Measurements from ENCODE around the gene LZTR1.

Gene LZTR1

DNA sequence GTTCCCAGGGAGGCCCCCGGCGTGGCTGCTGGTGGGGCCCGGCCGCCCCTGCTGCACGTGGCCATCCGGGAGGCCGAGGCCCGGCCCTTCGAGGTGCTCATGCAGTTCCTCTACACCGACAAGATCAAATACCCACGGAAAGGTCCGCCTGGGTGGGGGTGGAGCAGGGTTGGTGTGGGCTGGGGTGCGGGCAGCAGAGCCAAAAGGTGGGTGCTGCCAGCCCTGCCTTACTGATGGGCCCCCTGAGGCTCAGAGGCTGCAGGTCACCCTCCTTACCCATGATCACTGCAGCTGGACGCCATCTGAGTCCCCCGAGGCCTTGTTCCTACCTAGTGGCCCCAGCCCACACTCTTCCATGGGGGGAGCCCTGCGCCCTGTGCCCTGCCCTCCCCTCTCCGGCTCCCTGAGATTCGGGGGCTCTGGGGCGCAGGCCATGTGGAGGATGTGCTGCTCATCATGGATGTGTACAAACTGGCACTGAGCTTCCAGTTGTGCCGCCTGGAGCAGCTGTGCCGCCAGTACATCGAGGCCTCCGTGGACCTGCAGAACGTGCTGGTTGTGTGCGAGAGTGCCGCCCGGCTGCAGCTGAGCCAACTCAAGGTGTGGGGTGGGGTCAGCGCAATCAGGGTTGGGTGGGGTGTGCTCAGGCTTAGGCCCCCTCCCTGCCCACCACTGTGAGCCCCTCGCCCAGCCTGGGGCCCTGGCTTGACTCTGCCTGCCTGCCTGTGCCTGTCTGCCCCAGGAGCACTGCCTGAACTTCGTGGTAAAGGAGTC lies 12.2 kb downstream of the LZTR1 start:
- 97% methylated on average over 20 of the region's 30 CpGs for WGBS (ENCODE audit: insufficient coverage)
- CTCF ChIA-PET = no interaction called here
- no peak for DNase-seq
- Histone ChIP-seq H3K4me3 (ENCODE audit: control insufficient read depth in 1 of 7, extremely low read depth in 1 of 7, insufficient read depth in 4 of 7, low read depth in 2 of 7, low read length in 6 of 7) (no peak overlapping the region), H3K9me3 (ENCODE audit: control extremely low read depth in 1 of 5, control insufficient read depth in 4 of 5, insufficient read depth in 2 of 5, low read depth in 1 of 5, low read length in 4 of 5) (no peaks in the 10 kb centered on the region), H3K36me3 (ENCODE audit: control insufficient read depth in 4 of 4, insufficient read depth in 4 of 4, low read length in 3 of 4) (peaks cover 0 to 84% (median 48%) of the 10 kb centered on the region in 4 experiments), H3K4me1 (ENCODE audit: control extremely low read depth in 1 of 4, control insufficient read depth in 4 of 4, insufficient read depth in 4 of 4, low read length in 3 of 4) (peaks cover 0 to 6% (median 2%) of the 10 kb centered on the region in 4 experiments), H3K27ac (ENCODE audit: insufficient read depth in 1 of 2, low read depth in 1 of 2, low read length in 2 of 2, poor library complexity in 1 of 2, severe bottlenecking in 2 of 2) (no peak overlapping the region), H3K27me3 (replicated peaks in 2 of 5; ENCODE audit: control insufficient read depth in 4 of 5, insufficient read depth in 5 of 5, low read length in 4 of 5) (no peaks in the 10 kb centered on the region)
- POLR2A ChIA-PET = no interaction called here

DNA sequence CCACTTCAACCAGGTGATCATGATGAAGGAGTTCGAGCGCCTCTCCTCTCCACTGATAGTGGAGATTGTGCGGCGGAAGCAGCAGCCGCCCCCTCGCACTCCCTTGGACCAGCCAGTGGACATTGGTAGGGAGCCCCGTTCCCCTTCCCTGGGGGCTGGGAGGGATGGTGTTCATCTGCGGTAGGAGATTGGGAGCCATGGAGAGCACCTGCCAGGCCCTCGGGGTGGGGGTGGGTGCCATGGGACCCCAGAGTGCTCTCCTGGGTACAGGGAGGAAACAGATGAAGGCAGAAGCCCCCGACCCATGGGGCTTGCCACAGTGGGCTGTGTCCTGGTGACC lies 12.8 kb downstream of the LZTR1 start:
- Histone ChIP-seq H3K27me3 (replicated peaks in 2 of 5; ENCODE audit: control insufficient read depth in 4 of 5, insufficient read depth in 5 of 5, low read length in 4 of 5) (no peaks in the 10 kb centered on the region), H3K4me3 (ENCODE audit: control insufficient read depth in 1 of 7, extremely low read depth in 1 of 7, insufficient read depth in 4 of 7, low read depth in 2 of 7, low read length in 6 of 7) (no peak overlapping the region), H3K27ac (ENCODE audit: insufficient read depth in 1 of 2, low read depth in 1 of 2, low read length in 2 of 2, poor library complexity in 1 of 2, severe bottlenecking in 2 of 2) (no peak overlapping the region), H3K9me3 (ENCODE audit: control extremely low read depth in 1 of 5, control insufficient read depth in 4 of 5, insufficient read depth in 2 of 5, low read depth in 1 of 5, low read length in 4 of 5) (no peaks in the 10 kb centered on the region), H3K36me3 (ENCODE audit: control insufficient read depth in 4 of 4, insufficient read depth in 4 of 4, low read length in 3 of 4) (peaks cover 2 to 90% (median 53%) of the 10 kb centered on the region in 4 experiments), H3K4me1 (ENCODE audit: control extremely low read depth in 1 of 4, control insufficient read depth in 4 of 4, insufficient read depth in 4 of 4, low read length in 3 of 4) (peaks cover 0 to 3% (median 2%) of the 10 kb centered on the region in 4 experiments)
- 95% methylated on average over 7 of the region's 10 CpGs for WGBS (ENCODE audit: insufficient coverage)
- DNase-seq = no peak
- ChIA-PET POLR2A (no interaction called here), CTCF (no interaction called here)

DNA sequence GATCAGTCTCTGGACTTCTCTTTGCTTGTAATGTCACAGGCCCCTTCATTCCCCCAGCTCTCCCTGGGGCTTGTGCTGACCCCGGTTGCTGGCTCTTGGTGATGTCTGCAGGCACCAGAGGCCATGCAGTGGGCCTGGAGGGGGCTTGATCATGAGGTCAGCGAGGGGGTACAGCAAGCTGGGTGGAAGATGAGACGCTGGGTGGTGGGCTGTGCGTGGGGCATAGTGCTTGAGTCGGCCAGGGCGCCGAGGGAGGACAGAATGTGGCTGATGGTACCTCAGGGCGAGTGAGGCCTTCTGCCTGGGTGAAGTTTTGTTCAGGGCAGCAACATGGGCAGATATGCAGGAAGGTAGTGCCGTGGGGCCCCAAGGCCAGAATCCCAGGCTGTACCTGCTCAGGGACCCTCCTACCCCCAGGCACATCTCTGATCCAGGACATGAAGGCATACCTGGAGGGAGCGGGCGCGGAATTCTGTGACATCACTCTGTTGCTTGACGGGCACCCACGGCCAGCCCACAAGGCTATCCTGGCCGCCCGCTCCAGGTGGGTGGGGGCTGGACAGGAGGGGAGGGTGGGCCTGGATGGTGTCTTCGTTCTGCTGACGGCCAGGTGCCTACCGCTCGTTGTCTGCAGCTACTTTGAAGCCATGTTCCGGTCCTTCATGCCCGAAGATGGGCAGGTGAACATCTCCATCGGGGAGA lies 13.4 kb downstream of the LZTR1 start:
- CTCF ChIA-PET = no interaction called here
- POLR2A ChIA-PET = no interaction called here
- peaks cover 0 to 8% (median 8%) of the 10 kb centered on the region in 4 experiments for H3K4me1 ChIP-seq (ENCODE audit: control extremely low read depth in 1 of 4, control insufficient read depth in 4 of 4, insufficient read depth in 4 of 4, low read length in 3 of 4)
- peaks cover 2 to 91% (median 56%) of the 10 kb centered on the region in 4 experiments for H3K36me3 ChIP-seq (ENCODE audit: control insufficient read depth in 4 of 4, insufficient read depth in 4 of 4, low read length in 3 of 4)
- no peak overlapping the region for H3K4me3 ChIP-seq (ENCODE audit: control insufficient read depth in 1 of 7, extremely low read depth in 1 of 7, insufficient read depth in 4 of 7, low read depth in 2 of 7, low read length in 6 of 7)
- H3K9me3 ChIP-seq (ENCODE audit: control extremely low read depth in 1 of 5, control insufficient read depth in 4 of 5, insufficient read depth in 2 of 5, low read depth in 1 of 5, low read length in 4 of 5) = no peaks in the 10 kb centered on the region
- H3K27ac ChIP-seq (ENCODE audit: insufficient read depth in 1 of 2, low read depth in 1 of 2, low read length in 2 of 2, poor library complexity in 1 of 2, severe bottlenecking in 2 of 2) = no peak overlapping the region
- WGBS (ENCODE audit: insufficient coverage) = 96% methylated on average over 20 of the region's 23 CpGs
- H3K27me3 ChIP-seq (replicated peaks in 2 of 5; ENCODE audit: control insufficient read depth in 4 of 5, insufficient read depth in 5 of 5, low read length in 4 of 5) = no peaks in the 10 kb centered on the region
- DNase-seq = no peak

DNA sequence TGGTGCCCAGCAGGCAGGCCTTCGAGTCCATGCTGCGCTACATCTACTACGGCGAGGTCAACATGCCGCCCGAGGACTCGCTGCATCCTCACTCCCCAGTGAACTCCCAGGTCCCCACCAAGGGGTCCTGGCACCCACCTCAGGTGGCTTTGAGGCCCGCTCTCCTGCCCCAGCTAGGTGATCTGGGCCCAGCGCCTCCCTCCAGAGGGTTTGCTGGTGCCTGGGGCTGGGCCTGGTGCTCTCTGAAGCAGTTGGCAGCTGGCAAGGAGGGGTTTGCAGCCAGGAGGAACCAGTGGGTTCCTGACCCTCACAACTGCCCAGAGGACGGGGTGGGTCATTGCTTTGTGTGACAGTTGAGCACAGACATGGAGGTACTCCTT lies 13.9 kb downstream of the LZTR1 start:
- 100% methylated on average over 8 of the region's 10 CpGs for WGBS (ENCODE audit: insufficient coverage)
- peaks cover 2 to 86% (median 54%) of the 10 kb centered on the region in 4 experiments for H3K36me3 ChIP-seq (ENCODE audit: control insufficient read depth in 4 of 4, insufficient read depth in 4 of 4, low read length in 3 of 4)
- POLR2A ChIA-PET = no interaction called here

DNA sequence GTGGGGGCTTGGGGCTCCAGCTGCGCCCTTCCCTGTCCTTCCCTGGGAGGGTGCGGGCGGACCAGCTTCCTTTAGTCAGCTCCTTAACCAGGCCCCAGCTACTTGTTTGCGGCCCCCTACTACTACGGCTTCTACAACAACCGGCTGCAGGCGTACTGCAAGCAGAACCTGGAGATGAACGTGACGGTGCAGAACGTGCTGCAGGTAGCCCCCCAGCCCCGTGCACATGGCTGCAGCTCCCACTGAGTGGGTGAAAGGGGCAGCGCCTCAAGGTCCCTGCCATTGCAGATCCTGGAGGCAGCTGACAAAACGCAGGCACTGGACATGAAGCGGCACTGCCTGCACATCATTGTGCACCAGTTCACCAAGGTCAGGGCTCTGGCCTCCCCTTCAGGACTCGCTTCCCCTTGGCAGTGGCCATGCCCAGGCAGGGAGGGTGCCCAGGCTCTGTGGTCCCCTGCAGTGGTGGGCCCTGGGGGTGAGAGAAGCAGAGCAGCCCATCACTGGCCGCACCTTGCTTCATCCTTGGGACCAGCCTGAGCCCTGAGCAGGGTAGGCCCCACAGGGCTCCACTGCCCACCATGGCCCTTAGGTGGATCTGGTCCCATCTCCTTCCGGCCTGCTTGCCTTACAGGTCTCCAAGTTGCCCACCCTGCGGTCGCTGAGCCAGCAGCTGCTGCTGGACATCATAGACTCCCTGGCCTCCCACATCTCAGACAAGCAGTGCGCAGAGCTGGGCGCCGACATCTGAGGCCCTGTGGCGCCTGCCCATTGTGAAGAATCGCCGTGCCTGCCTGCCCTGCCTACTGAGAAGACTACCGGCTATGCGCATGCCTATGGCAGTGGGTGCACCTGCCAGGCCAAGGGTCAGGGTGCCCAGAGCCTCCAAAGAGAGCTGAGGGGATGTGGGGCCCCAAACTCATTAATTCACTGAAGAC lies 14.8 kb downstream of the LZTR1 start:
- no peaks in the 10 kb centered on the region for H3K27me3 ChIP-seq (replicated peaks in 2 of 5; ENCODE audit: control insufficient read depth in 4 of 5, insufficient read depth in 5 of 5, low read length in 4 of 5)
- H3K27ac ChIP-seq (ENCODE audit: insufficient read depth in 1 of 2, low read depth in 1 of 2, low read length in 2 of 2, poor library complexity in 1 of 2, severe bottlenecking in 2 of 2) = no peak overlapping the region
- 97% methylated on average over 23 of the region's 27 CpGs for WGBS (ENCODE audit: insufficient coverage)
- ChIA-PET CTCF (interaction anchor here (0.8 kb wide), 1 partner anchor 111 kb away, joined by 3 read pairs; no protein-coding TSS in a partner anchor), POLR2A (no interaction called here)
- no peak overlapping the region for H3K4me3 ChIP-seq (ENCODE audit: control insufficient read depth in 1 of 7, extremely low read depth in 1 of 7, insufficient read depth in 4 of 7, low read depth in 2 of 7, low read length in 6 of 7)
- H3K4me1 ChIP-seq (ENCODE audit: control extremely low read depth in 1 of 4, control insufficient read depth in 4 of 4, insufficient read depth in 4 of 4, low read length in 3 of 4) = peaks cover 0 to 22% (median 20%) of the 10 kb centered on the region in 4 experiments
- no peaks in the 10 kb centered on the region for H3K9me3 ChIP-seq (ENCODE audit: control extremely low read depth in 1 of 5, control insufficient read depth in 4 of 5, insufficient read depth in 2 of 5, low read depth in 1 of 5, low read length in 4 of 5)
- no peak for DNase-seq
- H3K36me3 ChIP-seq (ENCODE audit: control insufficient read depth in 4 of 4, insufficient read depth in 4 of 4, low read length in 3 of 4) = peaks cover 2 to 78% (median 48%) of the 10 kb centered on the region in 4 experiments

More for the DNA sequence above, 13.9 kb downstream of the LZTR1 start:
- Histone ChIP-seq H3K4me3 (ENCODE audit: control insufficient read depth in 1 of 7, extremely low read depth in 1 of 7, insufficient read depth in 4 of 7, low read depth in 2 of 7, low read length in 6 of 7) (no peak overlapping the region), H3K27me3 (replicated peaks in 2 of 5; ENCODE audit: control insufficient read depth in 4 of 5, insufficient read depth in 5 of 5, low read length in 4 of 5) (no peaks in the 10 kb centered on the region), H3K27ac (ENCODE audit: insufficient read depth in 1 of 2, low read depth in 1 of 2, low read length in 2 of 2, poor library complexity in 1 of 2, severe bottlenecking in 2 of 2) (no peak overlapping the region), H3K4me1 (ENCODE audit: control extremely low read depth in 1 of 4, control insufficient read depth in 4 of 4, insufficient read depth in 4 of 4, low read length in 3 of 4) (peaks cover 0 to 14% (median 13%) of the 10 kb centered on the region in 4 experiments), H3K9me3 (ENCODE audit: control extremely low read depth in 1 of 5, control insufficient read depth in 4 of 5, insufficient read depth in 2 of 5, low read depth in 1 of 5, low read length in 4 of 5) (no peaks in the 10 kb centered on the region)
- no peak for DNase-seq
- CTCF ChIA-PET = no interaction called here

DNA sequence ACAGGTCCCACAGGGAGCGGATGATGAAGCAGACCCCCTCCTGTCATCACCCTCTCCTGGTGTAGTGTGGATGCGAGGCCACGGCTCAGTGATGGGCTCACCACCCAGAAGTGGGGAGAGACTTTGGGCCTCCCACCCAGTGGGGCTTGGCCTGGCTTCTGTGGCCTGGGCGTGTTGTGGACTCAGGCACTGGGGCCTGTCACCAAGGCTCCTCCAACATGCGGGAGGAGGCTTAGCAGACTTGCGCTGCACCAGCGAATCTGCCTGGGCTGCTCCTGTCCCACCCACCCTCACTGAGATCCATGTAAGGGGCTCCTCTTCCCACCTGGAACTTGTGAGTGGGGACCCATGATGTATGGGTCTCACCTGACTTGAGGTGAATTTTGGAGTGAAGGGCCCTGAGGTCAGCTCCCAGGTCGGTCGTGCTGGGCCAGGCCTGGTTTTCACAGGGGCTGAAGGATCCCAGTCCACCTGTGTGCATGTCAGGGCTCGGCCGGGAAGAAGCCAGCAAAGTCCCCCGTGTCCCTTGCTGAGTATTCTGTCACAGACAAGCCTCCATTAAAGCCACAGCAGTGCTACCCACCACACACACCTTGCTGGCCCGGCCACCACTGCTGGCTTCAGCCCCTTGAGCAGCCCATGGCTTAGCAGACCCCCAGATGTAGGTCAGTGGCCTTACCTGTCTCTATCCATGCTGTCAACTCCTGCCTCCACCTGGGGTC lies 15.6 kb downstream of the LZTR1 start:
- WGBS (ENCODE audit: insufficient coverage) = 94% methylated on average over 7 of the region's 13 CpGs
- CTCF ChIA-PET = interaction anchor here (0.8 kb wide), 1 partner anchor 112 kb away, joined by 3 read pairs; no protein-coding TSS in a partner anchor
- peaks cover 0 to 23% (median 21%) of the 10 kb centered on the region in 4 experiments for H3K4me1 ChIP-seq (ENCODE audit: control extremely low read depth in 1 of 4, control insufficient read depth in 4 of 4, insufficient read depth in 4 of 4, low read length in 3 of 4)
- no peaks in the 10 kb centered on the region for H3K9me3 ChIP-seq (ENCODE audit: control extremely low read depth in 1 of 5, control insufficient read depth in 4 of 5, insufficient read depth in 2 of 5, low read depth in 1 of 5, low read length in 4 of 5)
- POLR2A ChIA-PET = no interaction called here
- no peak for DNase-seq
- H3K27me3 ChIP-seq (replicated peaks in 2 of 5; ENCODE audit: control insufficient read depth in 4 of 5, insufficient read depth in 5 of 5, low read length in 4 of 5) = no peaks in the 10 kb centered on the region
- H3K4me3 ChIP-seq (ENCODE audit: control insufficient read depth in 1 of 7, extremely low read depth in 1 of 7, insufficient read depth in 4 of 7, low read depth in 2 of 7, low read length in 6 of 7) = no peak overlapping the region
- H3K36me3 ChIP-seq (ENCODE audit: control insufficient read depth in 4 of 4, insufficient read depth in 4 of 4, low read length in 3 of 4) = peaks cover 2 to 70% (median 43%) of the 10 kb centered on the region in 4 experiments
- no peak overlapping the region for H3K27ac ChIP-seq (ENCODE audit: insufficient read depth in 1 of 2, low read depth in 1 of 2, low read length in 2 of 2, poor library complexity in 1 of 2, severe bottlenecking in 2 of 2)

Data from common myeloid progenitor, CD34-positive (primary cell).